B cell (primary cell): Measurements from ENCODE around the gene NME9.

Experiments used
- EZH2 ChIP-seq: IDR thresholded peaks from 2 replicates; pipeline ENCODE4 v1.6.1; 2012; ENCODE audit warnings: borderline replicate concordance, low read depth, mild to moderate bottlenecking, moderate library complexity, low read length; ENCODE audit not compliant: insufficient read depth, poor library complexity, severe bottlenecking
- TF ChIP-seq, protein P1 (sequence below): fragments of 200-600 bp; IDR thresholded peaks from one replicate; pipeline ENCODE4 v1.8.0; 2022; ENCODE audit warnings: antibody characterized with exemption, mild to moderate bottlenecking

GRCh38 chr3:138362538-138362937 lies 32.9 kb upstream of the NME9 start:
- TF ChIP-seq EZH2: no peak
- TF ChIP-seq, protein P1, sequence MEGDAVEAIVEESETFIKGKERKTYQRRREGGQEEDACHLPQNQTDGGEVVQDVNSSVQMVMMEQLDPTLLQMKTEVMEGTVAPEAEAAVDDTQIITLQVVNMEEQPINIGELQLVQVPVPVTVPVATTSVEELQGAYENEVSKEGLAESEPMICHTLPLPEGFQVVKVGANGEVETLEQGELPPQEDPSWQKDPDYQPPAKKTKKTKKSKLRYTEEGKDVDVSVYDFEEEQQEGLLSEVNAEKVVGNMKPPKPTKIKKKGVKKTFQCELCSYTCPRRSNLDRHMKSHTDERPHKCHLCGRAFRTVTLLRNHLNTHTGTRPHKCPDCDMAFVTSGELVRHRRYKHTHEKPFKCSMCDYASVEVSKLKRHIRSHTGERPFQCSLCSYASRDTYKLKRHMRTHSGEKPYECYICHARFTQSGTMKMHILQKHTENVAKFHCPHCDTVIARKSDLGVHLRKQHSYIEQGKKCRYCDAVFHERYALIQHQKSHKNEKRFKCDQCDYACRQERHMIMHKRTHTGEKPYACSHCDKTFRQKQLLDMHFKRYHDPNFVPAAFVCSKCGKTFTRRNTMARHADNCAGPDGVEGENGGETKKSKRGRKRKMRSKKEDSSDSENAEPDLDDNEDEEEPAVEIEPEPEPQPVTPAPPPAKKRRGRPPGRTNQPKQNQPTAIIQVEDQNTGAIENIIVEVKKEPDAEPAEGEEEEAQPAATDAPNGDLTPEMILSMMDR: no peak
